Trophoblast cell (in vitro differentiated cells and primary cell): ENCODE measurements around the gene EBF3.

Source experiments
- DNase-seq, 2 donors: peaks; one replicate each; pipeline ENCODE4 v3.0.0-alpha.2; 2016
- H2AFZ ChIP-seq: 2 replicates; pipeline ENCODE4 v1.6.1; 2013; ENCODE audit warnings: low read length, moderate library complexity, mild to moderate bottlenecking; ENCODE audit not compliant: insufficient read depth, poor library complexity
- H2AK5ac ChIP-seq: 2 replicates; pipeline ENCODE4 v1.6.1; 2013; ENCODE audit warnings: mild to moderate bottlenecking, low read length
- H2BK120ac ChIP-seq: 2 replicates; pipeline ENCODE4 v1.6.1; 2013; ENCODE audit warnings: low read length, mild to moderate bottlenecking, moderate library complexity; ENCODE audit not compliant: insufficient read depth, poor library complexity
- H2BK12ac ChIP-seq: 2 replicates; pipeline ENCODE4 v1.6.1; 2013; ENCODE audit warnings: mild to moderate bottlenecking, low read length, moderate library complexity
- H2BK5ac ChIP-seq: 2 replicates; pipeline ENCODE4 v1.6.1; 2013; ENCODE audit warnings: low read length, low read depth, moderate library complexity, mild to moderate bottlenecking; ENCODE audit not compliant: poor library complexity
- H3K14ac ChIP-seq: 2 replicates; pipeline ENCODE4 v1.6.1; 2013; ENCODE audit warnings: mild to moderate bottlenecking, low read length
- H3K18ac ChIP-seq: 2 replicates; pipeline ENCODE4 v1.6.1; 2013; ENCODE audit warnings: mild to moderate bottlenecking, low read length
- H3K23ac ChIP-seq: 2 replicates; pipeline ENCODE4 v1.6.1; 2013; ENCODE audit warnings: low read length
- H3K27ac ChIP-seq: 2 replicates; pipeline ENCODE4 v1.5.1; 2013; ENCODE audit warnings: low read depth, mild to moderate bottlenecking, inconsistent platforms, low read length, moderate library complexity
- H3K27me3 ChIP-seq: 2 replicates; pipeline ENCODE4 v1.6.1; 2013; ENCODE audit warnings: inconsistent platforms, mild to moderate bottlenecking, low read length, moderate library complexity; ENCODE audit not compliant: insufficient read depth
- H3K36me3 ChIP-seq, 2 experiments: 1 replicate in 1 of 2; 2 replicates in 1 of 2; pipeline ENCODE4 v1.6.1; 2013; ENCODE audit warnings: low read length in 2 of 2, mild to moderate bottlenecking in 2 of 2, moderate library complexity in 1 of 2; ENCODE audit not compliant: insufficient read depth in 2 of 2, control insufficient read depth in 1 of 2
- H3K4ac ChIP-seq: 2 replicates; pipeline ENCODE4 v1.6.1; 2013; ENCODE audit warnings: low read depth, mild to moderate bottlenecking, low read length, moderate library complexity
- H3K4me1 ChIP-seq, 2 experiments: 1 replicate in 1 of 2; 2 replicates in 1 of 2; pipeline ENCODE4 v1.6.1; 2013; ENCODE audit warnings: low read length in 2 of 2, mild to moderate bottlenecking in 2 of 2, moderate library complexity in 1 of 2; ENCODE audit not compliant: insufficient read depth in 2 of 2, control insufficient read depth in 1 of 2
- H3K4me2 ChIP-seq: 2 replicates; pipeline ENCODE4 v1.6.1; 2013; ENCODE audit warnings: inconsistent platforms, mild to moderate bottlenecking, low read length, moderate library complexity
- H3K4me3 ChIP-seq: 2 replicates; pipeline ENCODE4 v1.5.1; 2013; ENCODE audit warnings: mild to moderate bottlenecking, low read depth, low read length, inconsistent platforms
- H3K79me1 ChIP-seq: one replicate; pipeline ENCODE4 v1.6.1; 2013; ENCODE audit warnings: low read length
- H3K79me2 ChIP-seq: 2 replicates; pipeline ENCODE4 v1.6.1; 2013; ENCODE audit warnings: low read length, mild to moderate bottlenecking; ENCODE audit not compliant: control insufficient read depth, insufficient read depth, poor library complexity
- H3K9ac ChIP-seq: 2 replicates; pipeline ENCODE4 v1.6.1; 2013; ENCODE audit warnings: mild to moderate bottlenecking, low read length
- H3K9me3 ChIP-seq: 2 replicates; pipeline ENCODE4 v1.6.1; 2013; ENCODE audit warnings: low read depth, mild to moderate bottlenecking, control low read depth, inconsistent platforms, low read length; ENCODE audit not compliant: insufficient read depth
- H4K12ac ChIP-seq: 2 replicates; pipeline ENCODE4 v1.6.1; 2013; ENCODE audit warnings: low read depth, mild to moderate bottlenecking, low read length, moderate library complexity
- H4K8ac ChIP-seq: 2 replicates; pipeline ENCODE4 v1.6.1; 2013; ENCODE audit warnings: low read depth, mild to moderate bottlenecking, low read length, moderate library complexity
- H4K91ac ChIP-seq: one replicate; pipeline ENCODE4 v1.6.1; 2013; ENCODE audit warnings: low read depth, mild to moderate bottlenecking, low read length, moderate library complexity
- WGBS: extraction: QIAGEN DNeasy Blood & Tissue Kit; methylation state at CpG from one replicate; pipeline ENCODE4 v1.1.7; 2013; ENCODE audit warnings: missing lambda C conversion rate; ENCODE audit not compliant: insufficient read length, insufficient coverage; ENCODE audit errors: extremely low coverage; 5-methylcytosine and 5-hydroxymethylcytosine counted together

EBF3 gene

DNA sequence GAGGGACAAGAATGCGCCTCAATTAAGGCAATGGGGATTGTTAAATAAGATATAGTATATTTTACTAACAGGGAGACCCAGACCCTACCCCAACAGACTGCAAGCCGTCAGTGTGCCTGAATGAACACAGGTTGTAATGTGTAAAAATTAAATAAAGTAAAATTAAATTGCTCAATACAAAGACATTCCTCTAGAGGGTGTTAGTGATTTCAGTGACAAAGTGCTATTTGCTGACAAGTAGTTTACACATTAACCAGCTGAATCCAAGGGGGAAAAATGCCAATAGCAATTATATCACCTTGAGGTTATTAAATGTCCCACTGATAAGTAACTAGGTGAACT is 110.5 kb downstream of the EBF3 start:
- H3K27me3 ChIP-seq, result no peaks in the 10 kb centered on the region
- no peak overlapping the region for H2BK120ac ChIP-seq
- no CpG with 5 or more reads among the region's 2 CpGs for WGBS
- H2AK5ac ChIP-seq, result no peak overlapping the region
- no peak overlapping the region for H2BK5ac ChIP-seq
- H3K27ac ChIP-seq, result no peak overlapping the region
- no peak overlapping the region for H3K14ac ChIP-seq
- H3K18ac ChIP-seq, result no peak overlapping the region
- H4K91ac ChIP-seq, result no peak overlapping the region
- H3K79me1 ChIP-seq, result no peaks in the 10 kb centered on the region
- H3K9ac ChIP-seq, result no peak overlapping the region
- DNase-seq, result no peak
- peaks cover 4% of the 10 kb centered on the region for H3K9me3 ChIP-seq
- H3K4me3 ChIP-seq, result no peak overlapping the region
- H3K4me1 ChIP-seq, result no peaks in the 10 kb centered on the region
- no peak overlapping the region for H2BK12ac ChIP-seq
- H2AFZ ChIP-seq, result no peak overlapping the region
- H3K23ac ChIP-seq, result no peak overlapping the region
- H3K4me2 ChIP-seq, result no peak overlapping the region
- H4K8ac ChIP-seq, result no peak overlapping the region
- no peak overlapping the region for H4K12ac ChIP-seq
- no peaks in the 10 kb centered on the region for H3K36me3 ChIP-seq
- H3K4ac ChIP-seq, result no peak overlapping the region
- H3K79me2 ChIP-seq, result no peaks in the 10 kb centered on the region

GRCh38 chr10:129852829-129853561 is 111.1 kb downstream of the EBF3 start:
- Histone ChIP-seq H2BK120ac (no peak overlapping the region), H3K18ac (no peak overlapping the region), H4K8ac (no peak overlapping the region), H4K12ac (no peak overlapping the region), H3K79me1 (no peaks in the 10 kb centered on the region), H2BK5ac (no peak overlapping the region), H3K27ac (no peak overlapping the region), H3K79me2 (no peaks in the 10 kb centered on the region), H3K23ac (no peak overlapping the region), H3K4me3 (no peak overlapping the region), H3K4me2 (no peak overlapping the region), H3K9me3 (peaks cover 4% of the 10 kb centered on the region), H3K4ac (no peak overlapping the region), H3K27me3 (no peaks in the 10 kb centered on the region), H3K9ac (no peak overlapping the region), H3K14ac (no peak overlapping the region), H2AK5ac (no peak overlapping the region), H4K91ac (no peak overlapping the region), H3K36me3 (no peaks in the 10 kb centered on the region), H3K4me1 (no peaks in the 10 kb centered on the region), H2AFZ (no peak overlapping the region), H2BK12ac (no peak overlapping the region)
- no peak for DNase-seq
- no CpG with 5 or more reads among the region's 13 CpGs for WGBS

DNA sequence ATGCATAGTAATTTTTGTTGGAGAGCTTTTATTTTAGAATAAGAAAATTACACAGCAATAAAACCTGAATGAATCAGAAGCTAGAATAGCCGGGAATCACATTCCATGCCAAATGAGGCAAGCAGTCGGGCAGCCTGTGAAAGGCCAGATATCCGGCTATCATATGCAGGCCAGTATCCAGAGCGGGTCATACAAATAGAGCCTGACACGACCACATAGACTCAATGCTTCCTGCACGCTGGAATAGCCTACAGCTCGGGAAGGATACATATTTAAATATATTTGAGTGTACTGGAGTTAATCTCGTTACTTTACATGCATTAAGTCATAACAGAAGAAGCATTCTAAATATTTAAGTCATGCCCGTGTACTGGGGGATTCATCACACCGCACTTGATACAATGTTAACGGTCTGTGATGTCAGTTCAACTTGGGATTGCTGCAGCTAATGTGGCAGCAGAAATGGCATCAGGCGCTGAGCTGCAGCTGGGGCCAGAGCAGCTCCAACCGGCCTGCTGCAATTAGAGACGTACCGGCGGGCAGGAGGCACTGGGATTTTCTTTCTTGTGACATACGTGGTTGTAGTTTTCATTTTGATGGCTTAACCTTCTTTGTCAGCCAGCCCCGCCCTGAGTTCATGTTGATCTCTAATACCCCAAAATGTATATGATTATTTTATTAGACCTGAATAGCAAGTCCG is 112.0 kb downstream of the EBF3 start:
- Histone ChIP-seq H3K4me3 (no peak overlapping the region), H3K27ac (no peak overlapping the region), H2BK5ac (no peak overlapping the region), H4K8ac (no peak overlapping the region), H2BK120ac (no peak overlapping the region), H2BK12ac (no peak overlapping the region), H3K4me2 (no peak overlapping the region), H3K27me3 (no peaks in the 10 kb centered on the region), H3K9ac (no peak overlapping the region), H3K9me3 (peaks cover 4% of the 10 kb centered on the region), H3K79me1 (no peaks in the 10 kb centered on the region), H3K4me1 (no peaks in the 10 kb centered on the region), H3K4ac (no peak overlapping the region), H3K79me2 (no peaks in the 10 kb centered on the region), H4K12ac (no peak overlapping the region), H4K91ac (no peak overlapping the region), H3K36me3 (no peaks in the 10 kb centered on the region), H2AFZ (no peak overlapping the region), H2AK5ac (no peak overlapping the region), H3K14ac (no peak overlapping the region), H3K23ac (no peak overlapping the region), H3K18ac (no peak overlapping the region)
- WGBS, result no CpG with 5 or more reads among the region's 19 CpGs
- no peak for DNase-seq

DNA sequence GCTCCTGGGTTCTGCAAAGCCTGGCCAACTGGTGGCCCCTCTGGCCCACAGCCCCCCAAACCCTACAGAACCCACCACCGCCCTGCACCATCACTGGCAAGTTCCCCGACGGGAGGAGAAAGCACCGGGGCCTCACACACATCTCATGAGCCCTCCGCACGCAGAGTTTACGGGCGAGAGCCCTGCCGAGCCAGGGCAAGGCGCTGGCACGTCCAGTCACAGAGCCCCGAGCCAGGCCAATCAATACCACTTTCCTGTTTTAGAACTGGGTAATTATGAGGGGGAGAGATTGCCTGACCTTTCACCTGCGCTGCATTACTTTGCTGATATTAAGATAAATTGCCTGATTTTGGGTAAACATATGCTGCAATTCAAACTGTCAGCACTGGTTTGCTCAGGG is 113.3 kb downstream of the EBF3 start:
- Histone ChIP-seq H3K9me3 (no peaks in the 10 kb centered on the region), H3K36me3 (no peaks in the 10 kb centered on the region), H3K4me1 (no peaks in the 10 kb centered on the region), H4K8ac (no peak overlapping the region), H3K27ac (no peak overlapping the region), H4K12ac (no peak overlapping the region), H3K4ac (no peak overlapping the region), H2AK5ac (no peak overlapping the region), H3K27me3 (no peaks in the 10 kb centered on the region), H3K9ac (no peak overlapping the region), H3K79me1 (no peaks in the 10 kb centered on the region), H2AFZ (no peak overlapping the region), H2BK12ac (no peak overlapping the region), H2BK120ac (no peak overlapping the region), H4K91ac (no peak overlapping the region), H3K4me2 (no peak overlapping the region), H3K4me3 (no peak overlapping the region), H3K79me2 (no peaks in the 10 kb centered on the region), H3K23ac (no peak overlapping the region), H3K14ac (no peak overlapping the region), H3K18ac (no peak overlapping the region), H2BK5ac (no peak overlapping the region)
- WGBS, result no CpG with 5 or more reads among the region's 13 CpGs
- DNase-seq, result no peak
